MG63 (cell line): ENCODE measurements around the gene ATRIP. TPM values are rescaled to one million over a fixed set of nuclear protein-coding genes. Genes with fewer than 3 reads are reported as not detected.

Source experiments
- DNase-seq: peaks from one replicate; pipeline ENCODE4 v3.0.0-alpha.2; 2020
- H3K27me3 ChIP-seq: fragments of 250-450 bp; sonication (Bioruptor Pico); 2 replicates; pipeline ENCODE4 v1.5.1; 2020; ENCODE audit warnings: mild to moderate bottlenecking, moderate library complexity
- H3K36me3 ChIP-seq: fragments of 250-450 bp; sonication (Bioruptor Pico); 2 replicates; pipeline ENCODE4 v1.5.1; 2020; ENCODE audit warnings: mild to moderate bottlenecking, moderate library complexity
- H3K4me3 ChIP-seq: fragments of 250-450 bp; sonication (Bioruptor Pico); 2 replicates; pipeline ENCODE4 v1.5.1; 2020; ENCODE audit warnings: mild to moderate bottlenecking, moderate library complexity
- H3K9me3 ChIP-seq: fragments of 250-450 bp; sonication (Bioruptor Pico); 2 replicates; pipeline ENCODE4 v1.5.1; 2020; ENCODE audit warnings: mild to moderate bottlenecking, moderate library complexity
- total RNA-seq: library from RNA; depleted of rRNA; stranded (reverse); fragments of >200 nt; shearing (Covaris generic); gene quantifications from 2 replicates; pipeline ENCODE4 v1.2.3, GENCODE V29; 2014; ENCODE audit warnings: low replicate concordance

ATRIP gene
- total RNA-seq, 1 experiment from 2014 or later = 6.8 TPM

- Histone ChIP-seq H3K9me3 (no peaks in the 10 kb centered on the region), H3K36me3 (no peaks in the 10 kb centered on the region), H3K4me3 (no peak overlapping the region), H3K27me3 (no peaks in the 10 kb centered on the region)
- DNase-seq = no peak
Observed at GRCh38 chr3:48417529-48418108, 28.9 kb upstream of the ATRIP start.

GRCh38 chr3:48418140-48418539 lies 28.4 kb upstream of the ATRIP start:
- no peaks in the 10 kb centered on the region for H3K27me3 ChIP-seq
- no peak overlapping the region for H3K4me3 ChIP-seq
- H3K9me3 ChIP-seq = no peaks in the 10 kb centered on the region
- H3K36me3 ChIP-seq = no peaks in the 10 kb centered on the region
- DNase-seq = no peak

DNA sequence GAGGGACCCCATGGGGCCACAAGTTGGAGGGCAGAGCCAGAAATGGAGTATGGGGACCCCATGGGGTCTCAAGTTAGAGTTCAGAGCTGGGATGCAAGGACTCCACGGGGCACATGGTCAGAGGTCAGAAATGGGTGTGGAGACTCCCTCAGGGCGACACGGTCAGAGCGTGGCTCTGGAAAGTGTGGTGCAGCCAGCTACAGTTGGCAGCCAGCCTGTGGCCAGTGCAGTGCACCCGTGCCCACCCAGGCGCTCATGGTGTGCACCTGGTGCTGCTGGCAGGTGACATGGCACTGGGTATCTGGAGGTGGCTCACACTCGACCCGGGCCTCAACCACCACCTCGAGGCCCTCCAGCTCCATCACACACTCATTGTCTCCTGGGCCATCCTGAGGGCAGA lies 27.9 kb upstream of the ATRIP start:
- DNase-seq = no peak
- H3K27me3 ChIP-seq = no peaks in the 10 kb centered on the region
- H3K4me3 ChIP-seq = no peak overlapping the region
- no peaks in the 10 kb centered on the region for H3K36me3 ChIP-seq
- H3K9me3 ChIP-seq = no peaks in the 10 kb centered on the region

- Histone ChIP-seq H3K9me3 (no peaks in the 10 kb centered on the region), H3K36me3 (no peaks in the 10 kb centered on the region), H3K4me3 (no peak overlapping the region), H3K27me3 (no peaks in the 10 kb centered on the region)
- DNase-seq = no peak
Observed at GRCh38 chr3:48419149-48419548, 27.4 kb upstream of the ATRIP start.

- H3K4me3 ChIP-seq = no peak overlapping the region
- DNase-seq = no peak
- H3K36me3 ChIP-seq = no peaks in the 10 kb centered on the region
Observed at GRCh38 chr3:48419597-48419996, 26.9 kb upstream of the ATRIP start.

DNA sequence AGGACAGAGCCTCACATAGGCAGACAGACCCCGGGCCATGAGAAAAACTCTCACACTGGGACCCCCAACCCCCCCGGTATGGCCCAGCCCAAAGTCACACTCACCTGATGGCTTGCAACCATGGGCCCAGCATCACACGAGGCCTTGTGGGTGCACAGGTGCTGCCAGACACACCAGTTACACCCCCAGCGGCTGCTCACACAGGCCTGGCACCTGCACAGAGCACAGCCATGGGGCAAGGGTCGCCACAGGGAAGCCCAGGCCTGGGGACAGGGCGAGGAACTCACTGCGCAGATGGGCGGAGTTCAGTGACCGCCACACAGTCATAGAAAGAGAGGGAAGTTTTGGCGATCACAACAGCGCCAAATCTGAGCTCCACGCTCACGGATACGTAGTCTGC lies 26.0 kb upstream of the ATRIP start:
- Histone ChIP-seq H3K9me3 (no peaks in the 10 kb centered on the region), H3K27me3 (no peaks in the 10 kb centered on the region), H3K4me3 (no peak overlapping the region), H3K36me3 (no peaks in the 10 kb centered on the region)
- no peak for DNase-seq

More at GRCh38 chr3:48419597-48419996, 26.9 kb upstream of the ATRIP start:
- Histone ChIP-seq H3K27me3 (no peaks in the 10 kb centered on the region), H3K9me3 (no peaks in the 10 kb centered on the region)

DNA sequence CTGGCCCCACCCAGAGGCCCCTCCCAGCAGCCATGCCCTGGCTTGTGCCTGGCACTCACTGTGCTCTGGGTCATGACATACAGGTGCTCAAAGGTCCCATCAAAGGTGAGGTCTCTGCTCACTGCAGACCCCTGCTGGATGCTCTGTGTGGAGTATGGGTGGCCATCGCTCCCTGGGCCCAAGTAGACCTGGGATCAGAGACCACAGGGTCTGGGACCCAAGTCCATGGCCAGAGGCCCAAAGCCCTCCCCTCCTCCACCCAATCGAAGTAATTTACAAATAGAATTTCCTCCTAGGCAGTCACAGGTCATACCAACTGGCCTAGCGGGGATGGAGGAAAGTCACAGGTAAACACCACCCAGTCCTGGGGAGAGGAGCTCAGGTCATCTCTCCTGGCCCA lies 24.3 kb upstream of the ATRIP start:
- no peak for DNase-seq
- H3K4me3 ChIP-seq = no peak overlapping the region
- H3K27me3 ChIP-seq = no peaks in the 10 kb centered on the region
- no peaks in the 10 kb centered on the region for H3K9me3 ChIP-seq
- H3K36me3 ChIP-seq = no peaks in the 10 kb centered on the region

GRCh38 chr3:48422681-48423080 lies 23.9 kb upstream of the ATRIP start:
- Histone ChIP-seq H3K27me3 (no peaks in the 10 kb centered on the region), H3K36me3 (no peaks in the 10 kb centered on the region), H3K9me3 (no peaks in the 10 kb centered on the region), H3K4me3 (no peak overlapping the region)
- no peak for DNase-seq

GRCh38 chr3:48423241-48423882 lies 23.2 kb upstream of the ATRIP start:
- Histone ChIP-seq H3K27me3 (no peaks in the 10 kb centered on the region), H3K9me3 (no peaks in the 10 kb centered on the region), H3K4me3 (no peak overlapping the region), H3K36me3 (no peaks in the 10 kb centered on the region)
- DNase-seq = no peak

- no peak for DNase-seq
- H3K27me3 ChIP-seq = no peaks in the 10 kb centered on the region
- H3K4me3 ChIP-seq = no peak overlapping the region
- no peaks in the 10 kb centered on the region for H3K36me3 ChIP-seq
- no peaks in the 10 kb centered on the region for H3K9me3 ChIP-seq
Observed at GRCh38 chr3:48423883-48424695, 22.4 kb upstream of the ATRIP start.

- no peaks in the 10 kb centered on the region for H3K36me3 ChIP-seq
- no peaks in the 10 kb centered on the region for H3K27me3 ChIP-seq
- no peak overlapping the region for H3K4me3 ChIP-seq
- no peaks in the 10 kb centered on the region for H3K9me3 ChIP-seq
- DNase-seq = no peak
Observed at GRCh38 chr3:48425281-48425812, 21.2 kb upstream of the ATRIP start.

DNA sequence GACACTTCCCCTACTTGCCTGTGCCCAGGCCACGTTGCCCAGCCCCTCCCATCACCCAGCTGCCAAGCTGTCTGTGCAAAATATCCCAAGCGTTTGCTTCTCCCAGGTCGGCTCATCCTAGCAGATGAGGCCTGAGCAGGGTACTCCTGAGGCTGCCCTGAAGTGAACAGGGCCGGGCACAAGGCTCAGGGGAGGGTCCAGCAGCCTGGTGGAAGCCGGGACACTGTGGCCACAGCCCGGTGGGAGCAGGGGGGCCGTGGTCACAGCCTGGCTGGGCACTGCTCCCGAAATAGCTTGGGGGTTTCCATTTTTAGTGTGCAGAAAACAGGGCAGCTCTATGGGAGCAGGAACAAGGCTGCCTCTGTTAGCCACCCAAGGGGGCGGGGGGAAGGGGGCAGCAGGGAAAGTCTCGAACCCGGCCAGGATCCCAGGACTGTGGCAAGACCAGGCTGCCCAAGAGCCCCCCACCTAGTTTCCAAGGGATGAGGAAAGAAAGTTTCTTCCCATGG lies 20.1 kb upstream of the ATRIP start:
- DNase-seq = no peak
- Histone ChIP-seq H3K4me3 (no peak overlapping the region), H3K27me3 (no peaks in the 10 kb centered on the region), H3K36me3 (no peaks in the 10 kb centered on the region), H3K9me3 (no peaks in the 10 kb centered on the region)

DNA sequence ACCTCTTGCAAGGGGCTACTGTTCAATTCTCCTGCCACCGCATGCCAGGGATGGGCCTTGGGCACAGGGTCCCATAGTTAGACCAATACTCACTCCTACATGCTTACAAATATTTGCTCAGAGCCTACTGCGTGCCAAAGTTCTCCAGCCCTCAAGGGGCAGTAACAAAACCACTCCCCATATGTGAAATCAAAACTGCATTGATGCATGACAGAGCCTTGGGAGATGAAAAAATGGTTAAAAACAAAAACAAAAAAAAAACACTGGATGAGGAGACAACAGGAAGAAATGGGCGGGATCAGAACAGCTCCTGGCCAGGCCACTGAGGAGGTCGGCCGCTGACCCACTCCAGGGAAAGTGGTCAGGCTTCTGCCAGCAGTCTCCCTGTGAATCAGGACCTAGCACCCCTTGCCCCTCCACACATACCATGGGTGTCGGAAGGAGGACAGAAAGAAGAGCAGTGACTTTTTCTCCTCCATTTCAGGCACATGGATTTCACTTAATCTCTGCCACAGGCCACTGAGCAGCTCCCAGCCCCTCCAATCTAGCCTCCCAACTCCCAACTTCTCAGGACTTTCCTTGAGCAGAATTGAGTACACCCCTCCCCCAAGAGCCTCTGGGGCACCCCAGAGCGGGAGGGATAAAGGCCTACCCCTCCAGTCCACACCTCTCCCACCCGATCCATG lies 19.4 kb upstream of the ATRIP start:
- H3K27me3 ChIP-seq = no peaks in the 10 kb centered on the region
- no peak overlapping the region for H3K4me3 ChIP-seq
- H3K36me3 ChIP-seq = no peaks in the 10 kb centered on the region
- DNase-seq = no peak
- H3K9me3 ChIP-seq = no peaks in the 10 kb centered on the region

GRCh38 chr3:48427630-48427962 lies 18.9 kb upstream of the ATRIP start:
- no peaks in the 10 kb centered on the region for H3K27me3 ChIP-seq
- H3K9me3 ChIP-seq = no peaks in the 10 kb centered on the region
- no peak overlapping the region for H3K4me3 ChIP-seq
- H3K36me3 ChIP-seq = no peaks in the 10 kb centered on the region
- no peak for DNase-seq

- H3K36me3 ChIP-seq = no peaks in the 10 kb centered on the region
- H3K9me3 ChIP-seq = no peaks in the 10 kb centered on the region
- no peaks in the 10 kb centered on the region for H3K27me3 ChIP-seq
- no peak overlapping the region; the same call in 1 of the 2 replicates for H3K4me3 ChIP-seq
- no peak for DNase-seq
Observed at GRCh38 chr3:48428088-48428571, 18.4 kb upstream of the ATRIP start.

DNA sequence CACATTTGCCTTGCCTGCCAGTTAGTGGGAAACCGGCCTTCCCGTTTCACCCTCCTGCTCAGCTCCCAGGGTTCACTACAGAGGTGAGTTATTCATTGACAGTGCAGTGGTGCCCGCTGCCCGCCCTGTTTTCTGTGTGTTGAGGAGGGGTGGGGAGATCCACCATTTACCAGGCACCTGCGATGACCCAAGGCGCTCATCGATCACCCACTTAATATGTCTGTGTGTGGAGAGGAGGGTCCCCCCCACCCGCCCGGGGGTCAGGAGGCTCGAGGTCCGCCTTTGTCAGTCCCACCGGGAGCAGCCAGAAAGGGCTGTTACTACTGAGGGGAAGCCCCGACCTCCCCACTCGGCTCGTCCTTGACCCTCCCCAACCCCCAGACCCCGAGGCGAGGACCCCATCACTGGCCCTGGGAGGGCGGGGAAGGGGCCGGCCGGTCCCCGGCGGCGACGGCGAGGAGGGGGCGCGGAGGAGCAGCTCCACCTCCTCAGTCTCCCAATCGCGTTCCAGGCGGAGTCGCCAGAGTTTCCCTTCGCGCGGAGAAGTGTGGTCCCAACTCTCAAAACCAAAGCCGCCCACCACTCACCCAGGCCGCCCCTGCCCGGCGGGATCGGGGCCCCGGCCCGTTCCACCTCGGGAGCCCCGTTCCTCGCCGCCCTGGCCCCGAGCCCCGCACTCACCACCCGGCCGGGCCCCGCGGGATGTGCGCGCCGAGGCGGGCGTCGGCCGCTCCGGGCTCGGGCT lies 17.8 kb upstream of the ATRIP start:
- Histone ChIP-seq H3K36me3 (no peaks in the 10 kb centered on the region; the same call in 1 of the 2 replicates), H3K4me3 (peak overlapping the region; percentile 50), H3K27me3 (no peaks in the 10 kb centered on the region), H3K9me3 (no peaks in the 10 kb centered on the region)
- DNase-seq = peak; percentile 27
